ENCODE data around the gene BAHD1.

BAHD1 gene

DNA sequence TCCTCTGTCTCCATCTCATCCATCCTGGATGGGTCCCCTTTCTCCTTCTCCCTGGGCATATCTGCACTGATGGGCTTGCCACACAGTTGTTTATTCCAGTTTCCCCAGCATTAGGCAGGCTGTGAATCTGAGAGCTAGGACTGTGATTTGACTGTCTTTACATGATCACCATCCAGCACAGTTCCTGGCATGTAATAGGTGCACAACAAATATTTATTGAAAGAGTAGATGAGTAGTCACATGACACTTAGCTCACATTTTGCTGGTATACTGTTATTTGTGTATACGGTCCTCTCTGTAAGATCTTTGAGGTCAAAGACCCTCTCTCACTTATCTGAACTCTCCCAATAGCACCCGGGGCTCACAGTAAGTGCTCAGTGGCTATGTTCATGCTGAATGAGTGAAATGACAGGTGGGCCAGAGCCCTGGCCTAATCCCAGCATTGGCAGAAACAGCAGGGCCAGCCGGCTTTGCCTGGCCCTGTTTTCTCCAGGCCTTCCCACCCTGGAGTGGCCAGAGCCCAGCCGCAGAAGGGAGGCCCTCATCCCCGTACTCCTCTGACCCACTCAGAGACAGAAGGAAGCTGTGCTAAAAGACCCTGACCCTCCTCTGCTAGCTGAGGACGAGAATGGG lies 16.2 kb upstream of the BAHD1 start:
- no peak for DNase-seq

DNA sequence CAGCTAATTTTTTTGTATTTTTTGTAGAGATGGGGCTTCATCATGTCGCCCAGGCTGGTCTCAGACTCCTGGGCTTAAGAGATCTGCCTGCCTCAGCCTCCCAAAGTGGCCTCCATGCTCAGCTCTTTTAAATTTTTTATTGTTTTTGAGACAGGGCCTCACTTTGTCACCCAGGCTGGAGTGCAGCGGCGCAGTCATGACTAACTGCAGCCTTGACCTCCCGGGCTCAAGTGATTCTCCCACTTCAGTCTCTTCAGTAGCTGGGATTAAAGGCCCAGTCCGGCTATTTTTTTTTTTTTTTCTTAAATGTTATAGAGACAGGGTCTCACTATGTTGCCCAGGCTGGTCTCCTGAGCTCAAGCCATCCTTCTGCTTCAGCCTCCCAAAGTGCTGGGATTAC lies 15.1 kb upstream of the BAHD1 start:
- DNase-seq, result no peak

DNA sequence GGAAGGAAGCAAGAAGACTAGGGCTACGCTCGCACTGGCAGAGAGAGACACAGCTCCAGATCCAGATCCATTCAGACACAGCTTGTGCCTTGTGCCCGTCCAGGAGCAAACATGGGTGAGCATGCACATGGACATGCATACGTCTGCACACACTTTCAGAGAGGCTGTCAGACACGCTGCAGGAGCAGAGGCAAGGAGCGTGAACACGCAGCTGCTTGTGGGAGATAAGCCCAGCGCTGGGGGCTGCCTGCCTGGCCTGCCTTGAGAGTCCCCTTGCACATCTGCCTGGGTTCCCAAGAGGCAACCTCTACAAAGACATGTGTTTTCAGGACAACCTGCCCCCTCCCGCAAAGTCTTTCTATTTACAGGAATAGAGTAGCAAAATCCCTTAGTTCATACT lies 13.6 kb upstream of the BAHD1 start:
- DNase-seq, result no peak

DNA sequence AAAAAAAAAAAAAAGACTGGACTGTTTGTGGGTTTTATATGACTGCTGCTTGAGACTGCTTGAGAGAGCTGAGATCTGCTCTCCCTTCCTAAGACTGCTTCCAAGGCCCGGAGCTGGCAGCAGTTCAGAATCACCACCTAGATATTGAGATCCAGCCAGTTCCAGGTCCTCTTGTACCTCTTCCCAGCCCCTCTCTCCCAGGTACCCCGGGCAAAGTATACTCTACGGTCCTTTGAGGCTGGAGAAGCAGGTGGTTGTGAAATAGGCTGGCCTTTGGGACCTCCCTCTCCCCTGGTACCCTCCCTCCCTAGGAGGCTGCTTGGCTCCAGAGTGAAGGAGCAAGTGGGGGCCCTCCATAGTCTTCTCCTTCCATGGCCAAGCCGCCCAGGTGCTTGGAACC lies 12.6 kb upstream of the BAHD1 start:
- no peak for DNase-seq

DNA sequence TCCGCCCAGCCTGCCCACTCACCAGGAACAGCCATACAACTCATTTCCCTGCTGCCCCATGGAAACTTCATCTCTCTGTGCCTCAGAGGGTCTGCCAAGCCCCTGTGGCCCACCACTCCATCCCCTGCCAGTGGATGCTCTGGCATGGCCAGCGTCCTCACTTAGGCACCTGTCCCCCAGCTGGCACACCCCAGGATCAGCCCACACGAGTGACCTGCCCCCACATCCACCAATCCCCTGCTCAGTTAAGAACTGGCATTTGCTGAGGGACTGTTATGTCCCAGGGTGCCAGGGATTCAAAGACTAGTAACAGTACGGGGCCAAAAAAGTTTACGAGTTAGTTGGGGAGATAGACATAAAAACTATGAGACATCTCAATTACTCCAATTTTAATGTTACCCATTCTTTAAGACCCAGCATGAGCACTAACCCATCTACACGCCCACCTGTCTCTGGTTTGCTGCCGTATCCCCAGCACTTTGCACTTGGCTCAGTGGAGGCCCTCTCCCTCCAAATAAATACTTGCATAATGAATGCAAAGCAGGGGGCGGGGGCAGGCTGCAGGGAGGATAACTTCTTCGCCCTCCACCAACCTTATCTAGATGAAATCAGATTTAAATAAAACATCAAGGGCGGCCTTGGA lies 11.6 kb upstream of the BAHD1 start:
- no peak for DNase-seq

DNA sequence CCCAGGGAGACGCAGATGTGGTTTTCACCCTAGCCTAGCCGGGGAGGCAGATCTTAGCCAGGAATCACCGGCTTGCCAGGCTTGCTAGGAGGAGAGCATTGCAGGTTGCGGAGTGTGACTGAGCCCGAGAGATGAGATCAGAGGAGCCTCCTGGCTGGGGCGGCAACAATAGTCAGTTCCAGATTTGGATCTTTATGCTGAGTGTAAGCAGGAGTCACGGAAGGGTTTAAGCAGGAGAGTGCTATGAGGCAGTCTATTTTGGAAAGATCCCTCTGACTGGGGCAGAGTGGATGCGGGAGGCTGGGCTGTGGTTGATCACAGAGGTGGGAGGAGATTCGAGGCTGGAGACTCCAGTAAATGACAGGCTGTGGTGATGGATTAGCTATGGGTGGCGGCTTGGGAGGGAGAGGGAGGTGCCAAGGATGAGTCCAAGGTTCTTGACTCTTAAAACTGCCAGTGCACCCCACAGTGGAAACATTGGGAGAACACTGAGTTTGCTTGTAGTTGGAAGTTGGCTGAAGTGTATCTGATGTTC lies 10.4 kb upstream of the BAHD1 start:
- DNase-seq, result no peak

DNA sequence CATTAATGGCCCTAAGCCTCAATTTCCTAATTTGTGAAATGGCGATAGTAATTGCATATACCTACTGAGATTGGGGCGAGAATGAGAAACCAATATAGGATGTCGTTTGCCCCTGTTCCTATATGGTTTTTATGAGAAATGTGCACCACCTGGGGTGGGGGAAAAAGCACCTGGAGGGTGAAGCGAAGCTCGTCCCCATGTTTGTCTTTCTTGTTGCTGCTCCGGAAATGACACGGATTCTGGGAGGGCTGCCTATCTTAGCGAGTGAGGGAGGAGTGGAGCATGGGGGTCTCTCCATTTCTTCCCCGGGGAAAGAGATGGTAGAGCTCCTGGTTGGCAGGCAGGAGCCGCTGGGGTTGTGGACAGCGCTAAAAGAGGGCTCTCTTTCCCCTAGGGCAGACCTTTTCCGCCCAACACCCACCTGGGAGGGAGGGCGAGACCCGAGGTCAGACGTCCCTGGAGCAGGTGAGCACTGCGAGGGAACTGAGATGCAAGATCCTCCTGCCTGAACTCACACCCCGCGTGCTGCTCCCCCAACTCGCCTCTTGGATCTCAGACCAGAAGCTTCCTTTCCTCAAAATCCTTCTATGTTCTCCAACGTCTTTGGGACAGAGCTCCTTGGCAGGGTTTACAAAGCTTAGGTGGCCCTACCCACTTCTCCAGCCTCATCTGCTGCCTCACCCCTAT lies 5.6 kb upstream of the BAHD1 start:
- no peak for DNase-seq

DNA sequence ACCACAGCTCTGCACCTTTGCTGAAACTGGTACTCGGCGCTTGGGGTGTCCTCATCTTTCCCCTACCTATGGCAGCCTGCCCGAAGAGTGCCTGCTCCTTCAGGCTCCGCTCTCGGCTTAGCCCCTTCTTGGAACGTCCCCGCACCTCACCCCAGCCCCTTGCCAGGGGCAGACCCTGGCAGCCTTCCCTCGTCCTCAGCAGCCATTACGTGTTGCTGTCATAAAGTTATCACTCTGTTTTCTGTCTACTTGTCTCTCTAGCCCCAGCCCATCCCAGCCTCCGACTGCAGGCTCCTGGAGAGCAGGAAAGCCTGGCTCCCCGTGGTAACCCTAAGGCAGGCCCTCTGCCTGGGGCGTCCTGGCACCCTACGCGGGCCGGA lies 5.1 kb upstream of the BAHD1 start:
- no peak for DNase-seq

DNA sequence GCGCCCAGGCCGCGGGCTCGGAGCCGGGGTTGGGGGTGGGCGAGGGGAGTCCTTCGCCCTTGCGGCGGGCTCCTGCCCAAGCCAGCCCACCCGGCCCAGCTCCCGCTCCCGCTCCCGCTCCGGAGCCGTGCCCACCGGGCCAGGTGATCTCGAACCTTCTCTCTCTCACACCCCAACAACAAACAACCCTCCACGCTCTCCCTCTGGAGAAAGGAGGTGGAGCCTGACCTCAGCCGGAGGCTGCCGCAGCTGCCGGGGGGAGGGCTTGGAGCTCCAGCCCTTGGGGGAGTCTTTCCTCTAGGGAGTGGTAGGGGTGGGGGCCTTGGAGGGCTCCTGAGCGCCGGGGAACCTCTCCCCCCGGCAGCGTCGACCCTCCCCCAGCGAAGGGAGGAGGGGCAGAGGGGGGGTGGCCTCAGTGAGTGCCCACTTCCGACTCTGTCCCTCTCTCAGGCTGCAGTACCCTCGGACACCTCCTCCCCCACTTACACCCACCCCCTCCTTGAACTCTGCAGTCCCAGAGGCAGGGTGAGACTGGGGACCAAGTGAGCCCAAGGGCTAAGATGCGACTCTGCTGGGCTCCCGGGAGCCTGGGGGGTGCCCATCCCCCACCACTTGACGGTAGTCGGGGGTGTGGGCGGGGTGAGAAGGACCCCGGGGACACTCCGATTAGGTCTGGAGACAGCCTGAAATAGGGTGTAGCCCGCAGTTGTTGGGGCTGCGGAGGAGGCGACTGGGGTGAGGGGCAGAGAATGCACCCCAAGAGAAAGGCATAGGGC lies 4.4 kb upstream of the BAHD1 start:
- DNase-seq, result no peak

DNA sequence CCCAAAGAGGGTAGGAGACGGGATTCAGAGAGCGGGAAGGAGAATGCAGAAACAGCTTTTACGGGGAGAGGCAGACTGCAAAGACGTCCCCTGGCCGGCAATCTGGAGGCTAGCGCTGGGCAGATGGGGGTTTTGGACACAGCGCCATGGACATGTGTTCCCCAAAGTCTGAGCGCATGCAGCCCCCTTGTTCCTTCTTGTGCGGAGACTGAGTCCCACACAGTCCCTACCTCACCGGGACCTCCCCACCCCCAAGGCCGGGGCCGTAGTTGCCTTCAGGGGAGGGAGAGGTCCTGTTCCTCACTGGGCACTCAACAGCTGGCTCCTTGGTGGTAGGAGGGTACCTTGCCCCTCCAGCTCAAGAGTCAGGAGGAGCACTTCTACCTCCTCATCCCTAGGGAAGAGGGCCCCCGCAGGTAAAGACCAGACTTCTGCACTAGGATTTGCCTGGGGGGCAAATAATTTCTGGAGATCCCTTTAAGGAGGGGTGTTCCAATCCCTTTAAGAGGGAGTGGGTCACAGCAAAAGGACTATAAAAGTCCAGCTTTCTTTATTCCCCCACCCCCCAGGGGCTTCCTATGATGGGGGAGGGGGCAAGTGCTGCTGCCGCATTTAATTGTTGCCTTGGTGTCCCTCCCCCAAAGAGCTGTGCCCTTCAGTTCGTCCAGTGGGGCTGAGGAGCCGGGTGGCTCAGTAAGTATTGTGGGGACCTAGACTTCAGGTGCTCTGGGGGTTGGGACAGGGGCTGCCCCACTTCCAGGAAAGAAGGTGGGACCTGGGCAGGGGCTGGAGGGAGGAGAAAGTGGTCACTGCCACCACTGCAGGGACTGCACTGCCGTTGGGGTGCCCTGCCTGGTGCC lies 3.6 kb upstream of the BAHD1 start:
- DNase-seq, result no peak

DNA sequence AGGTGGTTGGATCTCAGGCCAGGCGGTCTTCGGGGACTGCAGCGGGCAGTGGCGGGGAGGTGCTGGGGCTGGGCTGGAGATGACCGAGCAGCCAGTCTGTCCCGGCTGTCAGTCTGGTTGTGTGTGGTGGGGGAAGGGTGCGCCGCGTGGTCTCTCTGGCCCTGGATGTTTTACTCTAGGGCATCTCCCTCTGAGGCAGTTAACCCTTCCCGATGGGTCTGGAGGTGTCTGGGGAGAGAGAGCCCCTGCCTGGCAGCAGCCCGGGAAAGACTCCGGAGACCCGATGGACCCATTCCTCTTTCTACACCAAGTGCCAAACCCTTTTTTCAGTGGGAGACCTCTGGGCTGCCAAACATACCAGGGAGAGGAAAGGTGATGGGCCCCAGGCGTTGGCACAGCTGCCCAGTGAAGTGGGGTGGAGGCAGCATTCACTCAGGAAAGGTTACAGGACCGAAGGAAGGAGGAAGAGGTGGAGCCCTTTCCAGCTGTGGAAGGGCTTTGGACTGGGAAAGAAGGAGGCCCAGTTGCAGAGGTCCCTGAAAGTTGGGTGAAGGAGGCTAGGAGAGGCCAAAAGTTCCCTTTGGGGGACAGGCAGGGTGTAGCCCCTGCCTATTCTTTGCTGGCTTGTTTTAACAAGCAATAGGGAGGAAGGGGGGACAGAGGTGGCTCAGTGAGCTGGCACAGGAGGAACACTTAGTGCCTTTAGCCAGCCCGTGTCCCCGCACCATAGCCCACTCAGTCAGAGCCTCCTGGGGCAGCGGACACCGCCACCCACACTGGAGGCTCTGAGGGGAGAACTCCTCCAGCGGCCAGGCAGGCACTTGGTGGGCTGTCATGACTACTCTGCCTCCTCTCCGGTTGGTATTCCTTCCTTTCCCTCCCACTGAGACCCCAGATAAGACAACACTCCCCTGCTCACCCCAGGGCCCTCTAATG lies 2.7 kb upstream of the BAHD1 start:
- DNase-seq, result no peak

DNA sequence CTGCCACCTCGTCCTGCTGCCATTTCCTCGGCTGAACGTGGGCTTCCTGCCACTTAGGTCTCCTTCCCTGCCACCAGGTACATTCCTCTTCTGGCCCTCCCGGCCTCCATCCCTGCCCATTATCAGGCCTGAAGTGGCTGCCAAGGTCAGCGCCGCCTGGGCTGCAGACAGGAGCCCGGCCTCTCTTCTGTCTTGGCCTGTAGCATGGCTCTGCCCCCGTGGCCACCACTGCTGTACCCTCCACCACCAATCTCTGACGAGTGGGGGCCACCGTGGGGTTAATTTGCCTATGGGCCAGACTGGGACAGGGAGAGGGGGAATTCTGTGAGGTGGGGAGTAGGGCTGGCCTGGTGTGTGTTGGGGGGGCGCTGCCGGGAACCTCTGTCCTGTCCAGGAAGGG lies 2.0 kb upstream of the BAHD1 start:
- DNase-seq, result no peak

DNA sequence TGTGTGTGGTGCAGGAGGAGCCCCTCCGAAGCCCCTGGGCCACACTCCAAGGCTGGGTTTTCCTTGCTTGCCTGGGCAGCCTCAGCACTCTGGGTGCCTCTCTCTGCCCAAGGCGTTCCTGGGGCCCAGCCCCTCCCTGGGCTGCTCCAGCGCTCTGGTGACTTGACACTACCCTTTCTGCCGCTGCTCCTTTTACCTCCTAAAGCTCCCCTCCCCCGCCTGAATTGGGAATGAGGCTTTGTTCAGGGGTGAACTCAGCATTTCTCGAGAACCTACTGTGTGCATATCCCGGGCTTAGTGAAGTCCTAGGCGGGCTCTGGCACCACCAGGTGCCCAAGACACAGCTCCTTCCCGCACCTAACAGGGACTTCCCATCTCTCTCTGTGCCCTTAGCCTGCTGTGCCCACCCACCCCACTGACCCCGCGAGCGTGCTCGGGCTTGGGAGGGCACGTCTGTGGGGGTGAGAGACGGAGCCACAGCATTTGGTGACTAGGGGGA lies 1.2 kb upstream of the BAHD1 start:
- no peak for DNase-seq

DNA sequence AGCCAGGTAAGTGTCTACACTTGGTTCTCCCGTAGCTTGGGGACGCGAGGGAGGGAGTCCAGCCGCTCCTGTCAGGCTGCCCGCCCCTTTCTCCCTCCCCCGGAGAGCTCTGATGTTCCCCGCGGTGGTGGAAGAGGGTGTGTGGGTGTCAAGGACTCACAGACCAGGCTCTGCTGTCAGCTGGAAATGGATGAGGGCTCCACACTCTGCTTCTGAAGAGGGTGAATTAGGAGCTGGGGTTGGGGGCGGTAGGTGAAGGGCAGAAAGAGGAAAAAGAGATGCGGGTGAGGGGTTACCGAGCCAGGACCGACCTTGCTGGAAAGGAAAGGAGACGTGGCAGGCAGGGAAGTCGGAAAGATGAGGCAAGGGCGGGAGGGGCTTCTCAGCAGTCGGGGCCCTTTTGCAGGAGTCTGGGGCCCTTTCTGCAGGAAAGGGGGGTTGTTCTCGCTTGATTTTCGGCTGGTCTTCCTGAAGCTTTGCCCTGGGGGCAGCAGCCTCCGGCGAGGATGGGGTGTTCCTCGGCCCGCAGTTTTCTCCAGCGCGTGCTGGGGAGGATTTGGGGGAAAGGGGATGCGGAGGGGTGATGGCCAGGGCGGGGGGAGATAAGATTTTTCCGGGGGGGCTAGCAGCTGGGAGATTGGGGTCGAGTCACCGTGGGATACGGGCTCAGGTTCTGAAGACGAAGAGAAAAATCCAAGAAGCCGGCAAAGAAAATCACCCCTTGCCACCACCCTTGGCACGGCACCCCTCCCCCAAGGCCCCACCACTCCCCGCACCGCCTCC lies 602 bp upstream of the BAHD1 start:
- peak; percentile 17 for DNase-seq

DNA sequence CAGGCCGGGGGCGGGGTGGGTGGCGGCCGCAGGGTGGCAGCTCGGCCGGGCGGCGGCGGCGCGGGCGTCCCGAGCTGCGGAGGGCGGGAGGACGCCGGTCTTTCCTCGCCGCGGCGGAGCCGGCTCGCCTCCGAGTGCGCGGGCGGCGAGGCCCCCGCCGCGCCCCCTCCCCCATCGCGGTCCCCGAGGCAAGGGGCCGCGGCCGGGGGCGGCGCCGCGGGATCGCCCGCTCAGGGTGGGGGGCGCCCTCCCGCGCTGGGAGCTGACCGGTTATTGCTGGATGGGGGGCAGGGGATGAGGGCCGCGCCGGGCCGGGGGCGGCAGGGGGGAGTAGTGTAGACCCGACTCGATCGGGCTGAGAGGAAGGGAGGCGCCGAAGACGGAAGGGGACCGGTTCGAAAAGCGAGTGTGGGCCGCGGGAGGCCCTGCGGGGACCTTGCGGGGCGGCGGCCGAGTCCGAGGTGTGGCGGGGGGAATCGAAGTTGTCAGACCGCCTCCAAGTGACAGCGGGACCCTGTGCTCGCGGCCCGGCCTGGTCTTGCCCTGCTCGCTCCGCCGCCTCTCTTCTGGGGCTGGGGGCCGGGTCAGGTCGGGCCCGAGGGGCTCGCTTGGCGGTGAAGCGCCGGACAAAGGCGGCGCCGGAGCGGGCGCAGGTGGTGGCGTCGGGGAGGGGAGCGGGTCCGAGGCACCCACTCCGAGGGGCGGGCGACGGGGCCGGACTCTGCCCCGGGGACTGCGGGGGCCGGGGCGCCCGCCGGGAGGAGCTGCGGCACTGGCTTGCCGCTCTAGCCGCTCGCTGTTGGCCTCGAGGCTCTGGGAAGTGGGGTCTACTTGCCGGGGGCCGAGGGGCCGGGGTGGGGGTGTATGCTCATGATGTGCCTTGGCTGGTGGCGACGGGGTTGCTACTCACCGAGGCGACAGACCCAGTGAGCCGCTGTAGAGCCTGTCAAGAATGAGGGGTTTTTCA lies 1.1 kb downstream of the BAHD1 start:
- peak; percentile 16 for DNase-seq

DNA sequence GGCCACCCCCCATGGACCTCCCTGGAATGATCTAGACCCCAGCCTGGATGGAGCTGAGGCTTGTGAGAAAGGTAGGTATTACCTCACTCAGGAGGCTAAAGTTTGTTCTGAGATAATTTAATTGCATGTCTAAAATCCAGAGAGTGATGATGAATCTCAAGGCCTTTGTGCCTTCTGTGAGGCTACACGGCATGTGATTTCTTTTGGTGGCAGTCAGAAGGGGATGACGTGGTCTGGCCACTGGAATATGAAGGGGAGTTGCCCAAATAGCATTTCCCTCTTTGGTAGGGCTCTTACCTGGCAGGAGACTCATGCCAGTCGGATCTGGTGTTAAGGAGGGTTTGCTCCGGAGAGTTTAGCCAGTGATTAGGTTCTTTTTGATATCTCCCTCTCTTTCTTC lies 2.5 kb downstream of the BAHD1 start:
- DNase-seq, result no peak

DNA sequence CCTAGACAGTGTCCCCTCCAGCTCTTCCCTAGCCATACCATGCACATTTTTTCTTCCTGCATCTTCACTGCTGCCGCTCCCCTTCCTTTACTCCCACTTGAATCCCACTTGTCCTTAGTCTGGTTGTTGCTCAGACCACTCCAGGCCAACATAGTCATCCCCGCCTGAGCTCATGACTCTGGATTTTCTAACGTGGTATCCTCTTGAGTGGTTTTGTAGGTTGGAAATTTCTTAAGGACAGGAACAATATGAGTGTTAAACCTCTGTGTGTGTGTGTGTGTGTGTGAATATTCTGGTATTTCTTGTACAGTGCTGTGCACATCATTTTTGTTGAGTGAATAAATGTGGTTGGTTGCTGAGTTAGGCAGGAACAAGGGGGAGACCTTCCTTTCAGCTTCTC lies 3.1 kb downstream of the BAHD1 start:
- DNase-seq, result no peak

DNA sequence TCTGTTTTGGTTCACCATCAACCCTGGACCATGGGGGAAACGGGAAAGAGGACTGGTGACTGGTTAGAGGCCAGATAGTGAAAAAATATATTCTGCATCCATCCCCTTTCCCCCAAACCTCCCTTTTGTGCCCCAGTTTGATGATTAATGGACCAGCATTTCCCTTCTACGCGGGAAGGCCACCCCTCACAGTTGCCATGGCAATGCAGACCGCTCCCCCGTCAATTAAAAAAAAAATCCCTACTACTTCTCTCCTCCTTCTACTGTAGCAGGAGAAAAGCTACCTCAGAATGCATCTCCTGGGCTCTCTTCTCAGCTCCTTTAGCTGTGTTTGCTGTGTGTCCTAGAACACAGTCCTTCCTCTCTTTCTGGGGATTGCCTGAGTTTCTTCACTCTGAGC lies 4.0 kb downstream of the BAHD1 start:
- DNase-seq, result no peak

DNA sequence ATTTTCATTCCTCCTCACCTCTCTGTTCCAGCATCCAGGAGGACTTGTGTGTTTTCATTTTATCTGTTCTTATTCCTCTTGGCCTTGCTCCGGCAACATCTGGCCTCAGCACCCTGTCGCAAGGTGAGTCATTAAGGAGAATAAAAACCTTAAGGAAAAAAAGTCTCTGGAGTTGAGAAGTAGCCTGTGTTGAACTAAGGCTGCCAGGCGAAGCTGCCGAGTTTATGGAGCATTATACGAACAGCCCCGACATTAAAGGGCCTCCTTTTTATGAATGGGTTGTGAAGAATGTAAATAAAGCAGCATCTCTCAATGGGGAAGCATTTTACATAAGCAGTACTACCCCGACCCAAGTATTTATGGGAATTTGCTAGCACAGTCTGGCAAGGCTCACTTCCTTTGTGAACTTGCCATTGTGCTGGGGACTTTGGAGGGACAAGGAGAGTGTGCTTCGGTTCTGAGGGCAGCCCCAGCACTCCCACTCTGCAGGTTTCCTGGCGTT lies 4.7 kb downstream of the BAHD1 start:
- no peak for DNase-seq
